NCI-H146 treated with DMSO at 0.1 percent for 48 hours (cell line): Measurements from ENCODE around the gene COL13A1.

Experiments
- DNase-seq: peaks from one replicate; lab custom pipeline; 2025; ENCODE audit not compliant: unreplicated experiment; lab: John Stamatoyannopoulos, UW

The COL13A1 gene

DNA sequence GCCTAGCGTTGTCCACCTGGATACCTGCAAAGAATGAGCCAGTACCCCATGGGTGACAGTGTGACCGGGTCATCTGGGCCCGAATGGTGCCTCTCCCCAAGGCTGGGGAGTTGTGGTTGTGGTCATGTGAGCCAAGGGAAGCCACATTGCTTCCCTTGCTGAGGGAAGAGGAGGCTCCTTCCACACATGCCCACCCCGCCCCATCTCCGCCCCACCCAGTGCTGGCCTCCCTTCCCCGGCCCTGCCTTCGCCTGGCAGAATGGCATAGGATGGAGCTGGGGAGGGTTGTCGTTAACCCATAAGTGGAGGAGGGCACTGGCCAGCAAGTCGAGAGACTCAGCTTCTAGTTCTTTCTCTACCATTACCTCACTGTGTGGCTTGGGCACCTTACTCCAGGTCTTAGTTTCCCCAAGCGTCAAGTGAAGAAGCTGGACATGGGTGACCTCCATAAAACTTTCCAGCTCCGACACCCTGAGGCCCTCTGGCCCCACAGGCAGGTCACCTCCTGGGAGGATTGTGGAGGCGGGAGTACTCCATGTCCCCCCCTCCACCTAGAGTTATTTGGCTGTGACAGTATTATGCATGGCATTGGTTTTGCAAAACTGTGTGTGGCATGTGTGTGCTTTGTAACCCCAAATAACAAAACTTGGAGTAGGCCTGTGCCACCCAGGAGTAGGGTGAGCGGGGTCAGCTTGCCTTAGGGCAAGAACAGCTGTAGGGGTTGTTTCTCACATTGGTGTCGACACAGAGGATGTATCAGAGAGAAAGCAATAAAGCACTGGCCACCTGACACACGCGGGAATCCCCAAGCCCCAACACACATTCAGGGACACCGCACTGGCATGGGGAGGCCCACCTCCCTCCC lies 160.4 kb downstream of the COL13A1 start:
- DNase-seq = no peak

DNA sequence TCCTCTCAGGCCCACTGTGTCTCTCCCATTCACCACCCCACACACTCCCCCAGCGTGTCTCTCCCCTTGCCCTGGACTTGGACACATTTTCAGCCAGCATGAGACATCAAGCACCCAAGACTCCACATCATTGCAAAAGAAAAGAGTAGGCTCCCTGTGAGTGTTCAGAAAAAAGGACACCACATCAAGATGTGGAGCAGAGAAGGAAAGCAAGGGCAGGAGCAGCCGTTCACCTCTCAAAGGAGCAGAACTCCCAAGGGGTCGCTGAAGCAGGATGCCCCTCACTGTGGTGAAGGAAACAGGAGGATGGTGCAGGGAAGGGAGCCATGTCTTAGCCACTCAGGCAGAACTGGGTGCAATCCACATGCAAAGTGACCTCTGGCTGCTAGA lies 161.0 kb downstream of the COL13A1 start:
- no peak for DNase-seq

DNA sequence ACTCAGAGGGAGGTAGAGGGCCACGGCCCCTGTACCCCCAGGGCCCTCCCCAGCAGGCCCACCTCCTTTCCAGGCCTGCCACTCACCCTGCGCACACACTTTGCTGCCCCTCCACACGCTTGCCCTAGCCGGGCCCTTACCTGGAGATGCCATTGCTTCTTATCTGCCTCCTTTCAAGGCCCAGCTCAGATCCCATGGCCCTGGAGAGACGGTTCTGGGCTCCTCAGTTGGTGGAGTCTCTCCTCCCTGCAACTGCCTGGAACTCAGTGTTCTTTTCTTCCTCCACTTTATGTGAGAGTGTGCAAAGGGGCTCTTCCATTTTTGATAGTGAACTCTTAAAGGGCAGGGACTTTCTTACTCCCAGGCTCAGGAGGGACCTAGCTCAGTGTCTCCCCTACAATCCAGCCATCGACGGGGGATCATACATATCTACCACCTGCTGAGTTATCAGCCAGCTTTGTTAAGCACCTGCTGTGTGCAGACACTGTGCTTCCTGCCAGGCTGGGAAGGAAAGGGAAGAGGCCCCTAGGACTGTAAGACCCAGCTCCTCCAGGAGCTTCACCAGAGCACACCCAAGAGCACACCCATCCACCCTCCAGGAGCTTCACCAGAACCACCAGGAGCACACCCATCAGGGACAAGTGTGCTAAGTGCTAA lies 161.6 kb downstream of the COL13A1 start:
- DNase-seq = peak; percentile 6

DNA sequence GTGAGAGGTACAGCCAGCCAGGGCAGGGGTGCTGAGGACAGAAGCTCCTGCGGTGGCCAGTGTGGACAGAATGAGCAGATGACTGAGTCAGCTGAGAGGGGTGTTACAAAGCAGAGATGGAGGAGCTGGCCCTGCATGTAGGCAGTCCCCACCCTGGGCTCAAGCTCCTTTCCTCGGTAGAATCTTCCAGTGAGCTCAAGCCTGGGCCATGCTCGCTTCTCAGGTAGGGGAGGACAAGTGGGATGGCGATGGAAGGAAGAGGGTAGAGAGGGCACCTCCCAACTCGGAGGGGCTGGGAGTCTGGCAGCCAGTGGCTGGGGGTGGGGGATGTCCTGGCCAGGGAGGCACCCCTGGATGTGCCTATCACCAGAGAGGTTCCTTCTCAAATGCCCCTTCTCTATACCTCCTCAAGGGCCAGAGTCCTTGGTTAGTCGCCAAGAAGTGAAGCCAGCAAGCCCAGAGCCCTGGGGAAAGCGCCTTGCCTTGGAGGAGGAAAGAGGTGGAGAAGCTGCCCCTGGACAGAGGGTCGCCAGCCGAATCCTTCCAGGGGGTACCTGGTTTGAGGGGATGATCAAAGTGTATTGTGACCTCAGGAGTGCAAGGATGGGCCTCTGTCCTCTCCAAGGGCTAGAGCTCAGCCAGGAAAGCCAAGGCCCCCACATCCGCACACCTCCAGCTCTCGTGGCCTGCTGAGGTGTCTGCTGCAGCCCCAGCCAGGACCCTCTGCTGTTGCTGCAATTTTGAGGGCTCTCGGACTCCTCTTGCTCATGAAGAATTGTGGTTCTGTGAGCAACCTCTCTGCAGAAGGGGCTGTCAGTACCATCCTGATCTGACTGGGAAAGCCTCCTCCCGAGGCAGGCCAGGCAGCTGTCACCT lies 162.4 kb downstream of the COL13A1 start:
- no peak for DNase-seq

DNA sequence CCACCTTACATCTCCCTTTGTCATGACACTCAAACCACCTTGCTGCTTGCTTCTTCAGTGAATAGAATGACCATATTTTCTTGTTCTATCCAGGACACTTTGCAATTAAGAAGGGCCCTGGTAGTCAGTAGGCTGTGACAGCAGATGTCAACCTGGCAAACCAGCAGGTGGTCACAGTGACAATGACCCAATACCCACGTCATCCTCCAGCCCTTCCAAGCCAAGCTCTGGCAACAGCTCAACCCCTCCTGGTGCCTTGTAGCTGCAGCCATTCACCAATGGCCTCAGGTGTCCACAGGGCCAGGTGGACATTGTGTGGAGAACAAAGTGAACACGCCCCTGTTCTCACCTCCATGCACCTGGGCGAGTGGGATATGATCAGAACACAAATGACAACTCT lies 163.4 kb downstream of the COL13A1 start:
- peak; percentile 84 for DNase-seq

DNA sequence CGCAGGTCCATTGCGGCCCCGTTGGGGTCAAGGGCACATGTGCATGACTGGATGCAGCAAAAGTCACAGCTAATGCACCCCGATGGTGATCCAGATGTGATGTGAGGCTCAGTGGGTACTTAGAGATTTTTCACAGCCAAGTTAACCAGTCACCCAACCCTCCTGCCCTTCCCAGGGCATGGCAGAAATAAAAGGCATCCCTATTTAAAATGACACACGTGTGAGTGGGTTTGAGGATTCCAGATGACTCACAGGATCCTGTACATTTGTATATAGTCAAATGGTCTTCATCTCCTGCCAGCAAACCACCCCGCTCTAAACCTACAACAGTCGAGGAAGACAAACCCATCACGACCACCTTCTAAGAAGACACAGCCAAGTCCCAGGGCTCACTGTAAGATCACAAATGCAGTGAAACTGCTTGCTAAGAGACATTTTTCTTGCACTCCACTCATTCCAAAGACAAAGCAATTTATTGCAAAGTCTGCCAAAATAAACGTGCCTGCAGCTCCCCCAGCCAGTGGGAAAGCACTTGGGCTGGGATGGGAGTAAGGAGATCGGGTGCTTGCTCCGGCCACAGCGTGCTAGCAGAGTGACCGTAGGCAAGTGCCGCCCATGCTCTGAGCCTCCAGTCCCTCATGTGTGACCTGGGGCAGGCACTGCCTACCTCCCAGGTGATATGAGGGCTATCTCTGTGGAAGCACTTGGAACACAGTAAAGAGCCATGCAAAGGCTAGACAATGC lies 164.4 kb downstream of the COL13A1 start:
- DNase-seq = no peak

DNA sequence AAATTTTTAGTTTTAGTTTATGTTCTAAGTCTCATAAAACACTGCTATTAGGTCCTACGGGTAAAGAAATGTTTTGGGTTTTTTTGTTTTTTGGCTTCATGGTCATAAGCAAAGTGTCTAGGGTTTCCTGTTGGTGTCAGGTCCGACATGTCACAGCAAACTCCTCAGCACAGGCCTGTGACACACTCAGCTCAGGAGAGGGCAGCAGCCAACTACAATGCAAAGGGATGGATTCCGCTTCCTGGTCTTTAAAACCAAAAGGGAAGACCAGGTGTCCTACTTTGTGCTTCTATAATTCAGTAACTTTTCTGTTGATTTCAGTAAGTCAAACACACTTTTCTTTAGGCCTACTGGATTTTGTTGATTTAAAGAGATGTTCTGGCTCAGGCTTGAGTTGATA lies 167.1 kb downstream of the COL13A1 start:
- peak; percentile 34 for DNase-seq

DNA sequence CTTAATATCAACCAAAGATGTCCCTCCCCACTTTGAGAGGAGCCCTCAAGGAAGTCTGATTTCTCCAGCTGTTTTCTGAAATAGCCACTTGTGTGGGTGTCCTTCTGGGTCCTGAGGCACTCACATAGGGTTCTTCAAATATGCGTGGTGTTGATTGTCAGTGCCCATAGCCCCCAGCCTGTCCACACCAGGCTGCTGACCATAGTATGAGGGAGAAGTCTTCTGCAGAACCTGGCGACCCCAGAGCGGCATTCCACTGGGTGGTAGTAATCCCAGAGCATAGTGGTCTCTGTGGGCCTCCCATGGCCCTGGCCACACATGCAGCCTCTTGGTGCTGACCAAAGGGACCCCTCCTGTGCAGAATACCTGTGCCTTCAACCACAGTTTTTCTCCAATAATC lies 168.3 kb downstream of the COL13A1 start:
- no peak for DNase-seq

DNA sequence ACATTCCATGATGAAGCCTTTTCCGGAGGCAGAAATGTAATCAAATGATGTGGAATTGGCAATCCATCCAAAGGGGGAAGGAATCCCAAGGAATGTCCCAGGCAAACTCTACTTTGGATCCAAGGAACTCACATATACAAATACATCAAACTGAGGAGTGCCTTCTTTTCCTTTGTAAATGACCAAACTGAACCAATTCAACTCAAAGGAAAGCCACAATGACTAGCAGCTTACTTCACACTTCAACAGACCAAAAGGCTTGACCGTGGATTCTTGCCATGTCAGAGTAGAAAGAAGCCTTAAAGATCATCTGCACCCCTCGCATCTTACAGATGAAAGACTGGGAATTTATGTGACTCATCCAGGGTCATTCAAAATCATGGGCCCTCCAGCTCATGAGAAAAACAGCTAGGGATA lies 171.3 kb downstream of the COL13A1 start:
- no peak for DNase-seq

DNA sequence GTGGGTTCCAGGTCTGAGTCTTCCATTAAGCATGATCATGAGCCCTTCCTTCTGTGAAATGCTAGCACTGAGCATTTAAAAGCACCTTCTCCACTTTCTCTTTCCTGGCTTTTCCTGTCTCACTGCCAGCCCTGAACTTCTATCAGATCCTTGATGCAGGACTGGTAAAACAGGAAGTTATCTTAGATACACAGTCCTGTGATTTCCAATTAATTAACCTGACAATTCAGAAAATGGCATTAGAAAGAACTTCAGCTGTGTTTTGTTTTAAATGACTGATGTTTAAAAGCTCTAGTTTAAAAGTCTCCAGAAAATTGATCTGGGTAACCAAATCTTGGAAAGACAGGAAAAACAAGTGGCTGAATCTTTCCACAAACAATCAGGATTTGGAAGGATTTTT lies 172.0 kb downstream of the COL13A1 start:
- no peak for DNase-seq

DNA sequence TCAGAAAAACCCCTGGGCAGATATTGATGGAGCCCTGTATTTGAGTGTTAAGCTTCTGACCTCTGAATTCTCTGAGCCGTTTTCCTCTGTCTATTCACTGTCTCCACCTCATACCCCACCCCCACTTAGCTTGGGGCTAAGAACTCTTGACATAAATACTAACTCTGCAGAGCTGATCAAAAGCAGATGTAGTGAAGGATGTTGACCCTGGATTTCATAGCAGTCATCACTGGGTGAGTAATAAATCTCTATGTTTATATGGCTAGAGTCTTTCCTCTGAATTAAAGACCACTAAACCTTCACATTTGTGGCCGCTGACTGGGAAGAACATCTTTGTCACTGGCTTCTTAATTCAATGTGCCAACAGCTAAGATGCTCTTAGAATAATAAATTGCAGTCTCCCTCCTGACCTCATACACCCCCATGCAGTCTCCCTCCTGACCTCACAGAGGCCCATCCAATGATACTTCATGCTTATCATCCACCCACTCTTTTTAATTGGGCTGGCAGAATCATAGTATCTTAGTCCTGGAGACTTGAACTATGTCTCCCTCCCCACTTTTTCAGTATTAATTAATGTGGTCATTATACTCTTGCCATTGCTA lies 172.9 kb downstream of the COL13A1 start:
- DNase-seq = no peak

DNA sequence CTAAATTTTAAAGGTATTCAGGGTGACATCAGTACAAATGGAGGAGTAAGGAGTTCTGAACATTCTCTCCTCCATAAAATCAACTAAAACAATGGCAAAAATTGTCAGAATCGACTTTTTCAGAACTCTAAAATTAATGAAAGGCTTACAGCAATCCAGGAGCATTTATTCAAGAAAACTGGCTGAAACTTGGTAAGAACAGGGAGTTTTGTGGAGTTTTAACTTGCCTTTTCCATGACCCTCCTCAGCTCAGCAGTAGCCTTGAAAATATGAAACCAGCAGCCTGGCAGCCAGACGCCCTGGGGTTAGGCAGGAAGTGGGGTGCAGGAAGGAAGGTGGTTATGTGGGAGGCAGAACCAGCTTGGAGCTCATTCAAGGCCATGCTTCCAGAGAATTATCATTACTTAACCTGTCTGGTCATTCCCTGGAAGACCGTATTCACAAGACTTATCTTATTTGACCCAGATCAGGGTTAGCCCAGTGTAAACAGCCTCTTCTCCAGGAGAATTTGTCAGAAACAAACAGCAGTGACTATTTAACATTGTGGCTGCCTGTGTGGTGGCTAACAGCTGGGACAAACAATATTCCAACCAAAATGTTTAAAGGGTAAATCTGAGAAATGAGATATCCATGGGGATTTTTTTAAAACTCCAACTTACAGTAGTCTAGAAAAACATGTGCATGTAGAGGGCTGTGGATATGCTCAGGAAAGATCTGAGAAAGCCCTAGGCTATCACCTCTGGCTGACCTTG lies 175.3 kb downstream of the COL13A1 start:
- DNase-seq = no peak

DNA sequence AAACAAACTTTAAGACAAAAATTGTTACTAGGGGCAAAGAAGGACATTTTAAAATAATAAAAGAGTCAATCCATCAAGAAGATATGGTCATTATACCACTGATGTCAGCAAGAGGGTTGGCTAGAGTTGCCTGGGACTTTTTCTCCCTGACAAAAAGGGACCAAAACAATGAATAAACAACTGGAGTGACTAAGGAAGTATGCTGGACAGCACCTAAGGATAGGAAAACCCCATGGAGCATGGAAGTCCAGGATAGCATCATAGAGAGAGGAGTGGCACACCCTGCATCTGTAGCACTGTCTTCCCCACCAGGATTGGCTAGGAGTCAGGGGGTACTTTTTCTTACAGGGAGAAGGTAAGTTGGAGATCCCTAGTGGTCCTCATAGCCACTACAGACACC lies 177.5 kb downstream of the COL13A1 start:
- DNase-seq = no peak

DNA sequence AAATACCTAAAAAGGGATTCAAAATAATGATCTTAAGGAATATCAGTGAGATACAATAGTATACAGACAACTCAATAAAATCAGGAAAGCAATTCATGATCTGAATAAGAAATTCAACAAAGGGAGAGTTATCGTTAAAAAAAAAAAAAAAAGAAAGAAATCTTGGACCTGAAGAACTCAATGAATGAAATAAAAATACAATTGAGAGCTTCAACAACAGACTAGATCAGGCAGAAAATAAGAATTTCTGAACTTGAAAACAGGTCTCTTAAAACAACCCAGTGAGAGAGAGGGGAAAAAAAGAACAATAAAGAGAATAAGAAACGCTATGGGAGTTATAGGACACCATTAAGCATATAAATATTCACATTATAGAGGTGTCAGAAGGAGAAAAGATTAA lies 179.0 kb downstream of the COL13A1 start:
- DNase-seq = no peak

DNA sequence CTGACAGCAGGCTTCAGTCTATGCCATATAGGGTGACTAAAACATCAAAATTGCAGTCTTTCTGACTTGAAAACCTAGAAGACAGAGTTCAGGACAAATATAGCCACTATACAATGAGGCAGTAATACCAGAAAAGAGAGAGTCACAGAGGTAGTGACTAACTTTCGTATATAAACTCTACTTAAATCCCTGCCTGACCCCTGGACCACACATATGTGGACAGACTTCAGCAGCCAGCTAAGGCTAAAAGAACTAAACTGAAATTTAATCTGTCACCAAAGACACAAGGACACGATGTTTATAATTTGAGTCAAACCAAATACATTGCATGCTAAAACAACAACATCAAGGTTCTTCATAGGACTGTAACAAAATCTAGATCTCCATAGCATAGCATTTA lies 186.4 kb downstream of the COL13A1 start:
- no peak for DNase-seq

DNA sequence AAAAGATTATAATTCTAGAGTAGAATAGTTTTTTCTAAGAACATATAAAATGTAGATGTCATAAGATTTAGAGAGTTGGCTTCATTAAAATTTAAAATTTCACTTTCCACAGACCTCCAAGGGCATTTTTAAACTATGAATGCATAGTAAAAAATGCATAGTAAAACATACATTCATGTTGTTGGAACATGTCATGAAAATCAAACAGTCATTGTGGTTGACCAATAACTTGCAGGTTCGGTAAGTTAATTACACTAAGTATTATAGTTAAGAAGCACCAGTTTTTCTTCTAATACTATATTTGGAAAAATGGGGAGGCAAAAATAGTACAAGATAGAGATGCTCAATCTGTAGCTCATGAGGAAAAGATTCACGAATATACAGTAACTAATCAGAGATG lies 189.4 kb downstream of the COL13A1 start:
- no peak for DNase-seq

DNA sequence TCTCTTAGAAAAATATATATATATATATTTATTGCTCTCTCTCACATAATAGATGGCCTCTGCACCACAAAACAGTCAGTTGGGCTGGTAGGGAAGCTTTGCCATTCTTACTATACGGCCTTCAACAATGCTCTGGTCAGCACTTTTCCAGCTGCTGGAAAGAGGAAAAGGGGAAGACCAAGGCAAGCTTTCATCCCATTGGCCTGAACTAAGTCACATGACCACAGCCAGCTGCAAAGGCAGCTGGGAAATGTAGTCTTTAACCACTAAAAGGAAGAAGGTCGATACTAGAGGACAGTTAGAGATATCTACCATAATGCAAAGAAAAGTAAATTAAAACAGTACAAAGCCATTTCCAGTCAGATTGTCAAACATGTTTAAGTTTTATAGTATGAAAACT lies 192.6 kb downstream of the COL13A1 start:
- no peak for DNase-seq

DNA sequence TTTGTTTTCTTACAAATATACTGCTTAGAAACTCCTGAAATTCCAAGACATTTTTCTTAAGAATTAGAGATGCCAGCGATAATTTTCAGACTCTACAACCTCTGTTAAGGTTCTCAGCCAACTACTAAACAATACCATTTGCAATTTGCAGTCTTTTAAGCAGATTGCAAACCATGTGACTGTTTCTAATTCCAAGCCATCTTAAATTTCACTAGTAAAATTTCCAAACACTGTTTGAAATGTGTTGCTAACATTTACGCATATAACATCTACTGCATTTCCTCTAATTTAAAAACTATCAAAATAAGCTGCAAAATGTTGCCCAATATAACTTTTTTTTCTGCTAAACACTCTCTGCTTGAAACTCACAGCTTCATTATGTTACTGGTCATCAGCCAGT lies 194.9 kb downstream of the COL13A1 start:
- DNase-seq = no peak

DNA sequence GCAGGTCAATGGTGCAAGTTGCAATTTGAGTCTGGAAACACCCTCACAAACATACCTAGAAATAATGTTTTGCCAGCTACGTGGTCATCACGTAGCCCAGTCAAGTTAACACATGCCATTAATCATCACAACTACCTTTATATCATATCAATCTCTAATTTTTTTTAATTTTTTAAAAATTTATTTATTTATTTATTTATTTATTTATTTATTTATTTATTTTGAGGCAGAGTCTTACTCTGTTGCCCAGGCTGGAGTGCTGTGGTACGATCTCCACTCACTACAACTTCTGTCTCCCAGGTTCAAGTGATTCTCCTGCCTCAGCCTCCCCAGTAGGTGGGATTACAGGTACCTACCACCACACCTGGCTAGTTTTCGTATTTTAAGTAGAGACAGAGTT lies 198.6 kb downstream of the COL13A1 start:
- DNase-seq = no peak
